Osteocyte (in vitro differentiated cells): ENCODE measurements around the gene COL4A4. TPM values are rescaled to one million over a fixed set of nuclear protein-coding genes. Genes with fewer than 3 reads are reported as not detected.

Experiments
- DNase-seq: peaks from one replicate; pipeline ENCODE4 v3.0.0; 2021; ENCODE audit warnings: mixed read lengths; ENCODE audit not compliant: unreplicated experiment; ENCODE audit errors: extremely low spot score
- H3K27ac Mint-ChIP-seq: one replicate; pipeline ENCODE4 v1.8.0; 2021; ENCODE audit warnings: mild to moderate bottlenecking, mixed read lengths; ENCODE audit not compliant: unreplicated experiment
- H3K27me3 Mint-ChIP-seq: one replicate; pipeline ENCODE4 v1.8.0; 2021; ENCODE audit warnings: mixed read lengths; ENCODE audit not compliant: unreplicated experiment
- H3K36me3 Mint-ChIP-seq: one replicate; pipeline ENCODE4 v1.8.0; 2021; ENCODE audit warnings: mixed read lengths; ENCODE audit not compliant: unreplicated experiment
- H3K4me1 Mint-ChIP-seq: one replicate; pipeline ENCODE4 v1.8.0; 2021; ENCODE audit warnings: mixed read lengths; ENCODE audit not compliant: unreplicated experiment
- H3K4me3 Mint-ChIP-seq: one replicate; pipeline ENCODE4 v1.8.0; 2021; ENCODE audit warnings: mild to moderate bottlenecking, moderate library complexity, mixed read lengths; ENCODE audit not compliant: unreplicated experiment
- H3K9me3 Mint-ChIP-seq: one replicate; pipeline ENCODE4 v1.8.0; 2021; ENCODE audit warnings: mixed read lengths; ENCODE audit not compliant: unreplicated experiment
- CTCF ChIP-seq: fragments of 200-600 bp; sonication (generic); IDR thresholded peaks from 2 replicates; pipeline ENCODE4 v1.5.0; 2021; ENCODE audit warnings: antibody characterized with exemption, mild to moderate bottlenecking, moderate library complexity
- total RNA-seq: library from RNA; stranded (reverse); gene quantifications from 2 replicates; pipeline ENCODE4 v1.2.1, GENCODE V29; 2021

Gene COL4A4
- total RNA-seq, 1 donor from 2014 or later: 2.0 TPM

GRCh38 chr2:227146456-227146855, 17.5 kb downstream of the COL4A4 start:
- H3K4me3 Mint-ChIP-seq: no peak overlapping the region
- TF ChIP-seq CTCF: no peak
- H3K27ac Mint-ChIP-seq: no peak overlapping the region
- no peak for DNase-seq
- peaks cover 3% of the 10 kb centered on the region for H3K9me3 Mint-ChIP-seq
- H3K36me3 Mint-ChIP-seq: peaks cover 2% of the 10 kb centered on the region
- H3K27me3 Mint-ChIP-seq: no peaks in the 10 kb centered on the region
- no peaks in the 10 kb centered on the region for H3K4me1 Mint-ChIP-seq

- Mint-ChIP-seq H3K36me3 (no peaks in the 10 kb centered on the region), H3K4me1 (no peaks in the 10 kb centered on the region), H3K27ac (no peak overlapping the region), H3K4me3 (no peak overlapping the region), H3K9me3 (peaks cover 3% of the 10 kb centered on the region), H3K27me3 (no peaks in the 10 kb centered on the region)
- TF ChIP-seq CTCF: no peak
- no peak for DNase-seq
Measured at GRCh38 chr2:227143895-227144294, 20.1 kb downstream of the COL4A4 start.

DNA sequence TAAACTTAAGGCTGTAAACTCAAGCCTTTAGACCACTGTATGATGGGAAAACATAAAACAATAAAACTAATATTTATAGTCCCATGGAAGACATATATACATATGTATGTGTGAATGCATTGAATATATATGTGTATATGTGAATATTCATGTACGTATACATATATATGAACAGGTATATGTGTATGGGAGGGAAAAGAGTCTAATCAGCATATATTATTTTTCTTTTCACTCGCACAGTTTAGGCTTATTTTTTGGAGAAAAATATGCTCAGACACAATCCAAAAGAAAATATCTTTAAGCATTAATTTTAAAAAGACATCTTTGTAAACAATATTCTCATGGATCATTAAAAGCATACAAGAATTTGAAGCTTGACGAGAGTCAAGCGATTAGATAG, 22.7 kb downstream of the COL4A4 start:
- TF ChIP-seq CTCF: no peak
- Mint-ChIP-seq H3K4me3 (no peak overlapping the region), H3K9me3 (peaks cover 2% of the 10 kb centered on the region), H3K27me3 (no peaks in the 10 kb centered on the region), H3K36me3 (no peaks in the 10 kb centered on the region), H3K27ac (no peak overlapping the region), H3K4me1 (no peaks in the 10 kb centered on the region)
- DNase-seq: no peak

DNA sequence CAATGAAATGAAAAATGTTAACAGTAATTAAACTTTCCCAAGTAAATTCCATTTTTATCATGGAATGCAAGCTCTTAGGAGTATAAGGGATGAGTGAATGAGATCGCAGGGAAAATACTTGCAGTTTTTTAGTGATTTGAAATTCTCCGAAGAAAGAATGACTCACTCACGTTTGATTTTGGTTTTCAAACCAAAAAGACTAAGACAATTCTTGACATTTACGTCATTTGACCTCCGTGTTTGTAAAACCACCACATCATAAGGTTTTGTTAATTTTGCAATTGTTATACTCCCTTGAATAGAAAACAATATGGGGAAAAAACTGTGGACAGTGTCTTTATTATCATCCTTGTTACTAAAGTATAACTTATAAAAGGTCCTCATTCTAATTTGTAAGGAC, 29.4 kb downstream of the COL4A4 start:
- Mint-ChIP-seq H3K27ac (no peak overlapping the region), H3K9me3 (no peaks in the 10 kb centered on the region), H3K4me1 (no peaks in the 10 kb centered on the region), H3K36me3 (no peaks in the 10 kb centered on the region), H3K27me3 (no peaks in the 10 kb centered on the region), H3K4me3 (no peak overlapping the region)
- no peak for TF ChIP-seq CTCF
- no peak for DNase-seq

DNA sequence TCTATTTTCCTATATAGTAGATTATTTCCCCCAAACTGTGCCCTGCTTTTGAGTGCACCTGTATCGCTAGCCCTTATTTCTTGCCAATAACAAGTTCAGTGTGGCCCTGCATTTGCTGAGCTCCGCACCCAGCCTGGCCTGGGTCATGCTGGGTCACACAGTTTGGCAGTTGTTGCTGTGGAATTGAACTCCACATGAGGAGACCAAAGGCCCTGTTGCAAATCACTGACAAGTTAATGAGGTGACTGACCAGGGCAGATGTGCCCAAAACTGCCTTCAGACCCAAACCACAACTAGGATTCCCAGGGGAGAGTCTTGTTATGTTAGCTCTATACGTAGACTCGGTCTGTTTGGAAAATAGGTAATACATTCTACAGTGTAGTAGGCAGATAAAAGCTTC, 31.0 kb downstream of the COL4A4 start:
- DNase-seq: no peak
- Mint-ChIP-seq H3K4me1 (no peaks in the 10 kb centered on the region), H3K27me3 (peaks cover 11% of the 10 kb centered on the region), H3K4me3 (no peak overlapping the region), H3K27ac (no peak overlapping the region), H3K9me3 (no peaks in the 10 kb centered on the region), H3K36me3 (no peaks in the 10 kb centered on the region)
- TF ChIP-seq CTCF: no peak
